Urothelium cell line (cell line): ENCODE data around the gene ATP1A3.
"Not testable (repeated sequence)": the region's sequence is repeated elsewhere in the genome, so short reads cannot be mapped to it uniquely, and the experiment has no call there.

Source experiments
- DNase-seq: peaks from one replicate; pipeline ENCODE4 v3.0.0; 2011; ENCODE audit warnings: low spot score, mixed read lengths
- FAIRE-seq: peaks from 2 replicates; lab custom pipeline; 2011; peaks lifted over from hg19 to GRCh38; lab: Jason Lieb, UNC

ATP1A3 gene

DNA sequence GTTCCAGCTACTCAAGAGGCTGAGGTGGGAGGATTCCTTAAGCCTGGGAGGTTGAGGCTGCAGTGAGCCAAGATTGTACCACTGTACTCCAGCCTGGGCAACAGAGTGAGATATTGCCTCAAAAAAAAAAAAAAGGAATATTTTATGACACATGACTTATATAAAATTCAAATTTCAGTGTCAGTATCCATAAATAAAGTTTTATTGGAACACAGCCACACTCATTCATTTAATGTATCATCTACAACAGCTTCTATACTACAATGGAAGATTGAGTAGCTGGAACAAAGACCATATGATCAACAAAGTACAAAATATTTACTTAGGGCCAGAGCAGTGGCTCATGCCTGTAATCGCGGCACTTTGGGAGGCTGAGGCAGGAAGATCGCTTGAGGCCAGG is 18.7 kb upstream of the ATP1A3 start:
- DNase-seq, FAIRE-seq: not testable (repeated sequence)

DNA sequence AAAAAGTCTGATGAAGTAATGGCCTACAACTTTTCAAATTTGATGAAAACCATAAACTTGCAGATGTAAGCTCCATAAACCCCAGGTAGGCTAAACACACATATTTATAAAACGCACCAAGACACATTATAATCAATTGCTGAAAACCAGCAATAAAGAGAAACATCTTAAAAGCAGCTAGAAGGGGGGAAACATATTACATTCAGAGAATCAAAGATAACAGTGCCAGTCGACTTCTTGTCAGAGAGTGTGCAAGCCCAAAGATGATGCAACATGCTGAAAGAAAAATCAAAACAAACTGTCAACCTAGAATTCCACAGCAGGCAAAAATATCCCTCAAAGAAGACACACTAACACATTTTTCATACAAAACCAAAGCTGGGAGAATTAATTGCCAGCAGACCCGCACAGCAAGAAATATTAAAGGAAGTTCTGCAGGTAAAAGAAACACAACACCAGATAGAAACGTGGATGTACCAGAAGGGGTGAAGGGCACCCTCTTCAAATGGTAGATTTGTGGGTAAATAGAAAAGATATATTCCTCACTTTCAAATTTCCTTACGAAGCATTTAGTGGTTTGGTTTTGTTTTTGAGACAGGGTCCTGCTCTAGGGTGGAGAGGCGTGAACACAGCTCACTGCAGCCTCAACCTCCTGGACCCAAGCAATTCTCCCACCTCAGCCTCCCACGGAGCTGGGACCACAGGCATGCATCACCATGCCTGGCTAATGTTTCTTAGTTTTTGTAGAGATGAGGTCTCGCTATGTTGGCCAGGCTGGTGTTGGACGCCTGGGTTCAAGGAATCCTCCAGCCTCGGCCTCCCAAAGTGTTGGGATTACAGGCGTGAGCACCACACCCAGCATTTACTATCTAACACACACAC is 16.5 kb upstream of the ATP1A3 start:
- no peak for DNase-seq
- no peak for FAIRE-seq

- no peak for FAIRE-seq
- DNase-seq, result no peak
Measured at GRCh38 chr19:42006569-42006968, 12.5 kb upstream of the ATP1A3 start.

- FAIRE-seq (no peak), DNase-seq (no peak)
Measured at GRCh38 chr19:42005504-42005903, 11.5 kb upstream of the ATP1A3 start.

DNA sequence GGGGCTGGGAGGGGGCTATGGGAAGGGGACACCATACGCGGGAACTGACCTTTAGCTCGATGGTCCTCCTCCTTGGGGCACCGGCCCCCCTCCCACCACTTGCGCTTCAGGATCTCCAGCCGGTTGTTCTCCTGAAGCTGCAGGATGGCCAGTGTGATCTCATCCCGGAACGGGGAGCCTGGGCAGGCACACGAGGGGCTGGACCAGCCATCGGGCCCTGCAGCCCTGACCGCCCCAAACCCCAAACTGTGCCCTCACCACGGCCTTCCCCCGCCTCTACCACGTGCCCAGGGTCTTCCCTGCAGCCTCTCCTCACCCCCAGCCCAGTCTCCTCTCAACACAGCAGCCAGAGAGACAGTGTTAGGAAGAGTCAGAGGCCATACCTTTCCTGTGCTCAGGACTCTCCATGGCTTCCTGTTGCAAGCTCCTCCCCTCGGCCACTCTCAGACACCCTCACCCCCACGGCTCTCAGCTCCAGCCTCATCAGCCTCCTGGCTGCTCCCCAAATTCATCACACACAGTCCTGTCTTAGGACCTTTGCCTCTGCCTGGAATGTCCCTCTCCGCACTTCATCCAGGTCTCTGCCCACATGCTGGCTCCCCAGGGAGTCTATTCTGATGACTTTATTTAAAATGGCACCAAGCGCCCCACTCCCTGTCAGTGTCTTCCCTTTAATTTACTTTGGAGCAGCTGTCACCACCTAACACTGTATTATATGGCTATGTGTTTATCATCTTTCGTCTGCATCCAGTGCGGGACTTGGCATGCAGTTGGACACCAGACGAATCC is 9.7 kb upstream of the ATP1A3 start:
- FAIRE-seq, result no peak
- DNase-seq, result no peak

- FAIRE-seq (no peak), DNase-seq (no peak)
Measured at GRCh38 chr19:41999878-42000208, 5.8 kb upstream of the ATP1A3 start.

DNA sequence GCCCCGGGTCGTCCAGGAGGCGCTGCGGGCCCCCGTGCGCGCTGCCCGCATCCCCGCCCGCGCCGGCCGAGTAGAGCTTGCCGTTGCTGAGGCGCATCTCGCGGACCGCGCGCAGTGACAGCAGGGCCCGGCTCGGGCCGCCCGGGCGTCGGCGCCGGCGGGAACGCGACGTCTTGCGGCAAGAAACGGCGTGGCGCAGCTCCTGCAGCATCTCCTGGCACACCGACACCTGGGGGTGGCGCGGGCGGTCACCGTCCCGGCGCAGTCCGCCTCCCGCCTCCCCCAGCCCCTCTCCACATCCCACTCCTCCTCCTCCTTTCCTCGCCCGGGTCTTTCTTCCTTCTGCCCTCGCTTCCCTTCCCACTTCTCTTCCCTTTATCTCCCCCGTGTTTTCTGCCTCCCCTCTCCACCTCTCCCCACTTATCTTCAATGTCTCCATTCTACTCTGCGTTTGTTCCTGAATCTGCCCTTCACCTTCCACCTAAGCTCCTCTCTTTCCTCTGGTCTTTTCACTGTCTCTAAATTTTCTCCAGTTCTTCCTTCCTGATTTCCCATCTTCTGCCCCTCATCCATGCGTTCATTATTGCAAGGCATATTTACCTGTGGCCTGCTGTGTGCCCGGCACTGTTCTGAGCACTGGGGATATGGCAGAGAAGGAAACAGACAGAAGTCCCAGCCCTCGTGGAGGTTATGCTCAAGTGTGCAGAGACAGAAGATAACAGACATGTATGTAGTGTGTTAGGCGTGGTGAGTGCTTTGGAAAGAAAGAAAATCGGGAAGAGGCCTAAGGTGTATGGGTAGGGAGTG is 5.2 kb upstream of the ATP1A3 start:
- DNase-seq, result no peak
- FAIRE-seq, result no peak

DNA sequence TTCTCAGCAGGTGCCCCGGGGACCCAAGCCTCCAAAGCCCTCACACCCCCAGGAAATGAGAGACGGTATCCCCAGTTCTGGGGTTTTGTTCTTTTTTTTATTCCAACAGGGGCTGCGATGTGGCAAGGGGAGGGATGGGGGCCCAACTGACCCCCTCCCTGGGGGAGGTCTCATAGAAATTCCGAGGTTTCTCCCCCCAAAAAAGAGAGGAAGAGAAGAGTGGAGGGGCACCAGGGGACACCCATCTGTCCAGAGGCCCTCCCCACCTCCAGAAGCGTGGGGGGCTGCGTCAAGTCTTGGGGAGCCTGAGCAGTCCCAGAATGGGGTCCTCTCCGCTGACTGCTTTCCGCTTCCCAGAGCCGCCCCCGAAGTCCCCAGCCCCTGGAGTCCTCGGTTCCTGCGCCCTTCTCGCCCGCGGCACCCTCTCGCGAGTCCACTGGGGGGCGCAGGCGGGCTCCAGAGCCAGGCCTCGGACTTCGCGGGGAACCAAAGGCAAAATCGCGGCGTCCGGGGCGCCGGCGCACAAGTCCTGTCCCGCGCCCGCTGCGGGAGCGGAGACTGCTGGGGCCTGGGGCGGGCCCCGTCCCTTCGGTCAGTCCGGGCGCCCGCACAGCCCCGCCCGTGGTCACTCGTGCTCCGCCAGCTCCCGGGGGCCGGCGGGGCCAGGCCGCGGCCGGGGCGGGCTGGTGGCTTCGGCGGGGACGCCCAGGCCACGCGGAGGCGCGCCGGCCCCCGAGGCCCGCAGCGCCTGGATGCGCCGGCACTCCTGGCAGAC is 4.4 kb upstream of the ATP1A3 start:
- peak; percentile 70 for DNase-seq

DNA sequence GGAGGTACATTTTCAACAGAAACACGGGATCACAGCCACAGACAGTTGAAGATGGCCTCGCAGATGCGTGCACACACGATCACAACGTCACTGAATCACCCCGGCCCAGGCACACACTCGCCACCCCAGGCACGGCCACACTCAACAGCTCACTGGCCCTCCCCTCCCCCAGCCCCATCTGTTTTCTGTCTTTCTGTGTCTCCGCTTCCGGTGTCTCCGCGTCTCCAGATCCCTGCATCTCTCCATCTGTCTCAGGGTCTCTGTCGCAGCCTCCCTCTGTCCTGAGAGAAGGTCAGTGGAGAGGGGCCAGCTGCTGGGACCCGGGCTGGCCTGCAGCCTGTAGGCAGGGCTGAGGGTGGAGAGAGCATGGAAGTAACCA is 3.8 kb upstream of the ATP1A3 start:
- DNase-seq, result no peak
- no peak for FAIRE-seq

More for the DNA sequence above, 4.4 kb upstream of the ATP1A3 start:
- FAIRE-seq, result no peak

- DNase-seq (peak; percentile 85), FAIRE-seq (peak; percentile 40)
Measured at GRCh38 chr19:41997121-41997850, 3.3 kb upstream of the ATP1A3 start.

GRCh38 chr19:41995959-41996797 is 2.1 kb upstream of the ATP1A3 start:
- no peak for DNase-seq

GRCh38 chr19:41994994-41995958 is 1.2 kb upstream of the ATP1A3 start:
- no peak for FAIRE-seq
- DNase-seq, result no peak

More at GRCh38 chr19:41995959-41996797, 2.1 kb upstream of the ATP1A3 start:
- FAIRE-seq, result no peak

- FAIRE-seq, result no peak
Measured at GRCh38 chr19:41994521-41994971, 516 bp upstream of the ATP1A3 start.

GRCh38 chr19:41991925-41992569 is 2.0 kb downstream of the ATP1A3 start:
- not testable (repeated sequence) for DNase-seq, FAIRE-seq

More at GRCh38 chr19:41994521-41994971, 516 bp upstream of the ATP1A3 start:
- no peak for DNase-seq

DNA sequence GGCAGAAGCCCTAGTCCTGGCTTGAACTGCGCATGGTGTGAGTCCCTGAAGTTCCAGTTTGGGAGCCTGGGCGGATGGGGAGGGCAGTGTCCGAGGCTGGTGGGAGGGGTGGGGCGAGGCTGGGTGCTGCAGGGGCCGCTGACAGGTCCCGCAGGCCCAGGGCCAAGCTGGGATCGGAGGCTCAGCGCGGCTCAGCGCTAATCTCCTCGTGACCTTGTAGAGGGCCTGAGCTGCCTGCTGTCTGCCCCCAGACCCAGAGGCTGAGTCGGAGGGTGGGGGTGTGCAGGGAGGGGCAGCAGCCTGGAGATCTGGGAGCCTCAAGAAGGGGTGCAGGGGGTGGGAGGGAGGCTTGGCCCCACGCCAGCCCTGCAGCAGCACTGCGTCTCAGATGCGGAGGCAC is 3.0 kb downstream of the ATP1A3 start:
- FAIRE-seq (no peak), DNase-seq (no peak)

GRCh38 chr19:41990615-41991014 is 3.4 kb downstream of the ATP1A3 start:
- FAIRE-seq (no peak), DNase-seq (no peak)

GRCh38 chr19:41990028-41990427 is 4.0 kb downstream of the ATP1A3 start:
- DNase-seq (no peak), FAIRE-seq (no peak)
